MM.1S (cell line): ENCODE results near the gene KBTBD6.

Experiments
- DNase-seq: peaks from one replicate; pipeline ENCODE4 v3.0.0-alpha.2; 2015
- H2AFZ ChIP-seq: fragments of 300-600 bp; sonication (generic); 2 replicates; pipeline ENCODE4 v1.6.0; 2016; ENCODE audit warnings: antibody characterized with exemption, low read length
- H3F3A ChIP-seq: fragments of 300-600 bp; sonication (generic); 2 replicates; pipeline ENCODE4 v1.6.1; 2016; ENCODE audit warnings: mild to moderate bottlenecking, antibody characterized with exemption, low read length, moderate library complexity, mixed read lengths; ENCODE audit not compliant: insufficient read depth
- H3K27ac ChIP-seq: fragments of 300-600 bp; sonication (generic); 2 replicates; pipeline ENCODE4 v1.5.1; 2016; ENCODE audit warnings: mild to moderate bottlenecking, low read length
- H3K27me3 ChIP-seq: fragments of 300-600 bp; sonication (generic); replicated peaks from 2 replicates; pipeline ENCODE4 v1.6.0; 2016; ENCODE audit warnings: low read length; ENCODE audit not compliant: insufficient read depth
- H3K36me3 ChIP-seq: fragments of 300-600 bp; sonication (generic); replicated peaks from 2 replicates; pipeline ENCODE4 v1.6.1; 2016; ENCODE audit warnings: mild to moderate bottlenecking, low read length, mixed read lengths; ENCODE audit not compliant: insufficient read depth
- H3K4me1 ChIP-seq: fragments of 300-600 bp; sonication (generic); 2 replicates; pipeline ENCODE4 v1.6.1; 2016; ENCODE audit warnings: low read length, mixed read lengths
- H3K4me2 ChIP-seq: fragments of 300-600 bp; sonication (generic); 2 replicates; pipeline ENCODE4 v1.6.0; 2016; ENCODE audit warnings: low read depth, low read length
- H3K4me3 ChIP-seq: fragments of 300-600 bp; sonication (generic); 2 replicates; pipeline ENCODE4 v1.5.1; 2016; ENCODE audit warnings: low read length, mixed read lengths
- H3K79me2 ChIP-seq: fragments of 300-600 bp; sonication (generic); 2 replicates; pipeline ENCODE4 v1.6.1; 2016; ENCODE audit warnings: mixed run types, low read length, mixed read lengths
- H3K9ac ChIP-seq: fragments of 300-600 bp; sonication (generic); 2 replicates; pipeline ENCODE4 v1.6.1; 2016; ENCODE audit warnings: low read length, mixed read lengths
- H3K9me2 ChIP-seq: fragments of 300-600 bp; sonication (generic); replicated peaks from 2 replicates; pipeline ENCODE4 v1.6.1; 2016; ENCODE audit warnings: mild to moderate bottlenecking, low read length, mixed read lengths; ENCODE audit not compliant: insufficient read depth
- H3K9me3 ChIP-seq: fragments of 300-600 bp; sonication (generic); replicated peaks from 2 replicates; pipeline ENCODE4 v1.6.1; 2016; ENCODE audit warnings: mild to moderate bottlenecking, low read length, mixed read lengths; ENCODE audit not compliant: insufficient read depth
- H4K20me1 ChIP-seq: fragments of 300-600 bp; sonication (generic); 2 replicates; pipeline ENCODE4 v1.6.1; 2016; ENCODE audit warnings: mild to moderate bottlenecking, low read length, moderate library complexity, mixed read lengths; ENCODE audit not compliant: insufficient read depth
- EZH2 ChIP-seq: fragments of 300-600 bp; sonication (generic); optimal IDR thresholded peaks from 2 replicates; pipeline ENCODE3; 2017; ENCODE audit warnings: low read depth, mild to moderate bottlenecking, antibody characterized with exemption, low read length, mixed read lengths
- EZH2phosphoT487 ChIP-seq: fragments of 300-600 bp; sonication (generic); IDR thresholded peaks from 2 replicates; pipeline ENCODE4 v1.6.1; 2018; ENCODE audit warnings: antibody characterized with exemption, low read length
- TF ChIP-seq, protein P1 (sequence below): fragments of 300-600 bp; sonication (generic); IDR thresholded peaks from 2 replicates; pipeline ENCODE4 v1.5.1; 2016; ENCODE audit warnings: antibody characterized with exemption, low read length, mixed read lengths

KBTBD6 gene

DNA sequence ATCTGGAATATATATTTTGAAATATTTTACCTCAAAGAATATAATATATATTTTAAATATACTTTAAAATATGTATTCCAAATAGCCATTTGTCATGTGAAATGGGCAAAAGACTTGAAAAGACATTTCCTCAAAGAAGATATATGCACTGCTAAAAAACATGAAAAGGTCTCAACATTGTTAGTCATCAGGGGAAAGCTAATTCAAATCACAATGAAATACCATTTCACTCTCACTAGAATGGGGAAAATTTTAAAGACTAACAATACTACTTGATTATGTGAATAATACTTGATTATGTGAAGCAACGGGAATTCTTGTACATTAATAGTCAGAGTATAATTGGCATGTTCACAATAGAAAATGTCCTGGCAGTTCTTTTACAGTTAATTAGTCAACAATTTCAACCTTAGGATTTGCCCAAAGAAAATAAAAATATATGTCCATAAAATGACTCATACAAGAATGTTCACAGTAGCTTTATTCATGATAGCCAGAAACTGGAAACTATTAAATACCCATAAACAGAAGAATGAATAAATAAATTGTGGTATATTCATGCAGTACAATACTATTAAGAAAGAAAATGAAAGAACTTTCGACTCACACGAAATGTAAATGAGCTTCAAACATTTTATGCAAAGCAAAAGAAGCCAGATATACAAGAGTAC is 6.8 kb upstream of the KBTBD6 start:
- H3K4me1 ChIP-seq, result no peaks in the 10 kb centered on the region
- no peaks in the 10 kb centered on the region for H3K9me2 ChIP-seq
- no peak overlapping the region for H3K27ac ChIP-seq
- no peaks in the 10 kb centered on the region for H3K36me3 ChIP-seq
- H2AFZ ChIP-seq, result no peak overlapping the region
- no peaks in the 10 kb centered on the region for H3K9me3 ChIP-seq
- H3F3A ChIP-seq, result no peaks in the 10 kb centered on the region
- no peak for DNase-seq
- TF ChIP-seq EZH2phosphoT487 (no peak), EZH2 (no peak)
- TF ChIP-seq, protein P1, sequence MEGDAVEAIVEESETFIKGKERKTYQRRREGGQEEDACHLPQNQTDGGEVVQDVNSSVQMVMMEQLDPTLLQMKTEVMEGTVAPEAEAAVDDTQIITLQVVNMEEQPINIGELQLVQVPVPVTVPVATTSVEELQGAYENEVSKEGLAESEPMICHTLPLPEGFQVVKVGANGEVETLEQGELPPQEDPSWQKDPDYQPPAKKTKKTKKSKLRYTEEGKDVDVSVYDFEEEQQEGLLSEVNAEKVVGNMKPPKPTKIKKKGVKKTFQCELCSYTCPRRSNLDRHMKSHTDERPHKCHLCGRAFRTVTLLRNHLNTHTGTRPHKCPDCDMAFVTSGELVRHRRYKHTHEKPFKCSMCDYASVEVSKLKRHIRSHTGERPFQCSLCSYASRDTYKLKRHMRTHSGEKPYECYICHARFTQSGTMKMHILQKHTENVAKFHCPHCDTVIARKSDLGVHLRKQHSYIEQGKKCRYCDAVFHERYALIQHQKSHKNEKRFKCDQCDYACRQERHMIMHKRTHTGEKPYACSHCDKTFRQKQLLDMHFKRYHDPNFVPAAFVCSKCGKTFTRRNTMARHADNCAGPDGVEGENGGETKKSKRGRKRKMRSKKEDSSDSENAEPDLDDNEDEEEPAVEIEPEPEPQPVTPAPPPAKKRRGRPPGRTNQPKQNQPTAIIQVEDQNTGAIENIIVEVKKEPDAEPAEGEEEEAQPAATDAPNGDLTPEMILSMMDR, result no peak
- H3K4me3 ChIP-seq, result no peak overlapping the region
- H3K27me3 ChIP-seq, result no peaks in the 10 kb centered on the region
- H3K79me2 ChIP-seq, result no peaks in the 10 kb centered on the region
- H3K9ac ChIP-seq, result no peak overlapping the region
- no peak overlapping the region for H3K4me2 ChIP-seq
- H4K20me1 ChIP-seq, result no peaks in the 10 kb centered on the region

DNA sequence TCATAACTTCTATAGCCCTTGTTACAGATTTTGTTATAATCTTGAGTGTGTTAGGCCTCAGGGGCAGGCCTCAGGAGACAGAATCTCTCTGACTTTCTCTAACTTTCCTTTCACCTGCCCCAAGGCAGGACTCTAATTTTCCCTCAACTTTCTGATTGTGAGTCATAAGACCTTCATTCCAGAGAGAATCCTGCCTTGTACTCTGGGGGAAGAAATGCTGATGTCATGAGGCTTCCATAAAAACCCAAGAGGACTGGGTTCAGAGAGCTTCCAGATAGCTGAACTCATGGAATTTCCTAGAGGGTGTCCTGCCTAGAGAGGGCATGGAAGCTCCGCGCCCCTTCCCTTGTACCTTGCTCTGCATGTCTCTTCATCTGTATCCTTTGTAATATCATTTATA is 5.3 kb upstream of the KBTBD6 start:
- no peak overlapping the region for H3K4me2 ChIP-seq
- H3K27ac ChIP-seq, result no peak overlapping the region
- TF ChIP-seq, protein P1, result no peak
- TF ChIP-seq EZH2 (no peak), EZH2phosphoT487 (no peak)

DNA sequence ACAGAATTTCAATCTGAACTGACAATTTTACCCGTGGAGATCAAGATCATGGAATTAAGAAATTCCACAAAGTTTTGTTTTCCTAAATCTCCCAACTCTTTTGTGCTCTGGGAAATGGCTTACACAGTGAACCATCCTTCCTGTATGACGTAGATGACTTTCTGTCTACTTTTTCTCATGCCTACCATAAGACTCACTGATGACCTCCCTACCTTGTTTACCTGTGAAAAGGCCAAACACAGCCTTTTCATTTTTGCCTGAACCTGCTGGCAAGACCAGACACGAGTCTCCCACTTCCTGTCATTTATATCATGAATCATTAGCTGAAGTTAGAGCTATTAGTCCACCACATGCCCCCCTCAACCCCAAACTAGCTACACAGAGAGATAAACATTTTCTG is 4.6 kb upstream of the KBTBD6 start:
- no peak overlapping the region for H2AFZ ChIP-seq
- H3K9me3 ChIP-seq, result no peaks in the 10 kb centered on the region
- no peak overlapping the region for H3K27ac ChIP-seq
- no peak overlapping the region for H3K4me3 ChIP-seq
- no peak overlapping the region for H3K9ac ChIP-seq
- no peak overlapping the region for H3K4me2 ChIP-seq
- DNase-seq, result no peak
- H4K20me1 ChIP-seq, result no peaks in the 10 kb centered on the region
- H3F3A ChIP-seq, result no peaks in the 10 kb centered on the region
- no peaks in the 10 kb centered on the region for H3K36me3 ChIP-seq
- H3K27me3 ChIP-seq, result no peaks in the 10 kb centered on the region
- H3K4me1 ChIP-seq, result no peaks in the 10 kb centered on the region
- H3K9me2 ChIP-seq, result no peaks in the 10 kb centered on the region
- TF ChIP-seq EZH2phosphoT487 (no peak), EZH2 (no peak)
- TF ChIP-seq, protein P1, result no peak
- no peaks in the 10 kb centered on the region for H3K79me2 ChIP-seq

More for the DNA sequence above, 5.3 kb upstream of the KBTBD6 start:
- no peaks in the 10 kb centered on the region for H3K9me3 ChIP-seq
- no peak overlapping the region for H3K4me3 ChIP-seq
- no peaks in the 10 kb centered on the region for H3F3A ChIP-seq
- H3K4me1 ChIP-seq, result no peaks in the 10 kb centered on the region
- no peak overlapping the region for H2AFZ ChIP-seq
- no peak for DNase-seq
- no peaks in the 10 kb centered on the region for H3K9me2 ChIP-seq
- no peaks in the 10 kb centered on the region for H3K36me3 ChIP-seq
- no peaks in the 10 kb centered on the region for H3K27me3 ChIP-seq
- no peaks in the 10 kb centered on the region for H4K20me1 ChIP-seq
- no peak overlapping the region for H3K9ac ChIP-seq
- H3K79me2 ChIP-seq, result no peaks in the 10 kb centered on the region
